Measurements from ENCODE around the gene OGG1.

- no peak for TF ChIP-seq GATA3 (IDR thresholded peaks at IDR 0.05; ENCODE audit: low read depth, low read length)
- no peak for TF ChIP-seq GATA2 (IDR thresholded peaks at IDR 0.05; ENCODE audit: low read depth, low read length)
These were observed 47.6 kb downstream of the OGG1 start for GRCh38 chr3:9797196-9797945.
